Bronchial epithelial cell (primary cell): ENCODE measurements around the gene CD8B. TPM values are rescaled to one million over a fixed set of nuclear protein-coding genes. Genes with fewer than 3 reads are reported as not detected.

ENCODE experiments used
- DNase-seq: peaks from one replicate; pipeline ENCODE4 v3.0.0-alpha.2; 2010; ENCODE audit warnings: low read depth
- FAIRE-seq: peaks from 2 replicates; lab custom pipeline; 2011; peaks lifted over from hg19 to GRCh38; lab: Jason Lieb, UNC
- H3K27me3 ChIP-seq: 2 replicates; pipeline ENCODE4 v1.5.1; 2011; ENCODE audit warnings: low read length; ENCODE audit not compliant: control insufficient read depth, insufficient read depth
- H3K36me3 ChIP-seq: 2 replicates; pipeline ENCODE4 v1.5.1; 2011; ENCODE audit warnings: low read length; ENCODE audit not compliant: control insufficient read depth, insufficient read depth
- H3K4me3 ChIP-seq: 2 replicates; pipeline ENCODE4 v1.5.1; 2011; ENCODE audit warnings: mild to moderate bottlenecking, low read depth, low read length, control low read depth
- CTCF ChIP-seq: IDR thresholded peaks from 2 replicates; pipeline ENCODE4 v1.5.1; 2011; ENCODE audit warnings: mild to moderate bottlenecking, moderate library complexity, low read length, control low read depth, inconsistent platforms; ENCODE audit not compliant: insufficient read depth, severe bottlenecking
- total RNA-seq: library from RNA; depleted of rRNA; stranded (reverse); fragments of >200 nt; gene quantifications from 2 replicates; pipeline ENCODE4 v1.2.1, GENCODE V29; 2014

The CD8B gene
- total RNA-seq, 1 donor from 2014 or later = not detected

- no peak overlapping the region for H3K4me3 ChIP-seq
- peaks cover 35% of the 10 kb centered on the region for H3K27me3 ChIP-seq
- FAIRE-seq (no peak), DNase-seq (no peak)
- no peaks in the 10 kb centered on the region for H3K36me3 ChIP-seq
- no peak for TF ChIP-seq CTCF
Measured at GRCh38 chr2:86787736-86788135, 74.0 kb downstream of the CD8B start.

DNA sequence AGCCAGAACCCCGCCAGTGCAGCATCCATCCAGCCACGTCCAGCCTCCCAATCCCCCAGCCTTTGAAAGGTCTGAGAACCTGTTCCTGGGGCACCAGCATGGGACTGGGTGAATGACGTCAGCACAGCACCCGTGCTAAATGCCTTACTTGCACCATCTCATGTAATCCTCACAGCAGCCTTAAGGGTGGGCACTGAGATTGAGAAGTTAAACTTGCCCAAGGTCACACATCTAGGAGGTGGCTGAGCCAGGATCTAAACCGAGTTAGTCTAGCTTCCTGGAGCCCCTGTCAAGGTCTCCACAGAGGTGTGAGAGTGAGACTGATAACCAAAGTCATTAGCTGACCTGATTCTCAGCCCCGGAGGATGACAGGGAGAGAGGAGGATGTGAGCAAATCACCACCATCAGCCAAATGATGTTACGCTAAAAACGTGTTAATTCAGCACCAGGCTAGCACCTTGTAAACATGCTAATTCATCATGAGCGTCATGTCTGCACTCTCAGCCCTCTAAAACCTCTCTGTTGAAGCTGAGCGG is 75.6 kb downstream of the CD8B start:
- DNase-seq (no peak), FAIRE-seq (peak; percentile 87)
- Histone ChIP-seq H3K4me3 (no peak overlapping the region), H3K36me3 (no peaks in the 10 kb centered on the region), H3K27me3 (peaks cover 24% of the 10 kb centered on the region)
- no peak for TF ChIP-seq CTCF

DNA sequence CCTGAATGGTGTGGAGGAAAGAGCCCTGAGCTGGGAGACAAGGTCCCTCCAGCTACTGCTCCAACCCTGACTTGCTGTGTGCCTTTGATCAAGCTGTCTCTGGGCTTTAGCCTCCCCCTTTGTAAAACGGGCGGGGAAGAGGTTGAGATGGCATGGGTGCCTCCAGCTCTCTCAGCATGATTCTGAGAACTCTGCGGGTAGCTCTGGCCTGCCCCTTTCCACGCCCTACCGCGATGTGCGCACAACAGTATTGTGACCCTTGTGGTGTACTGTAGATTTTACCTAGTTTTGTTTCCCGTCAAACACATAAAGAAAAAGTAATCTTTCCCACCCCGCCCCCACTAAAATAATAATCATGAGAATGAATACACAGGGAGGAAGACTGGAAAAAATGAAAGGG is 76.2 kb downstream of the CD8B start:
- FAIRE-seq (no peak), DNase-seq (no peak)
- no peak overlapping the region for H3K4me3 ChIP-seq
- no peak for TF ChIP-seq CTCF
- H3K27me3 ChIP-seq = peaks cover 19% of the 10 kb centered on the region
- no peaks in the 10 kb centered on the region for H3K36me3 ChIP-seq

DNA sequence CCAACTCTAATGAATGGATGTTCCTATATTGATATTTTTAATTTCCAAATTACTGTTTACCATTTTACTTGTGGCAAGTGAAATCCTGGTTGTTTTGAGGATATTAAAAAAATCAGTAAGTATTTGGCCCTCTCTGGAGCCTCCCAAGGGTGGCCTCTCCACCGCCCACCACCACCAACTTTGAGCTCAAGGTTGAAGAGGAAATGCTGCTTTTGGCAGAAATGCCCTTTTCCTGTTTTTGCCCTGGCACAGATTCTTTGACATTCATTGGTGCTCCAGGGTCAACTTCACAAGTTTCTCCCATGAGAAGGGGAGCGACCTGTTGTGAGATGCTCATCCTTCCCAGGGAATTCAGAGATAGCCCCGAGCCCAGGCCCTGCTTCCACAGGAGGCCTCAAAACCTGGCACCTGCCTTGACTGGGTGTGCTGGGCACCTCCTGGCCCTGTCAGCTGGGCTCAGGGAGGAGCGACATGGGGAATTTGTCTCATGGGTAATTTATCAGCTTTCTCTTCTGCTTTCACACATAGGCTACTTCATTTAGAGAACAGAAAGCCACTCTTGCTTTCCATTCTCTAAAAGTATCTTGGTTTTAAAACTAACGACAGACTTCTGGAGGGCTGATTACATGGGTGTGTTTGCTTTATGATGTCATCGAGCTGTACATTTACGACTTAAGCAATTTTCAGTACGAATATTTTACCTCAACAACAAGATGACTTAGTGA is 77.9 kb downstream of the CD8B start:
- no peaks in the 10 kb centered on the region for H3K36me3 ChIP-seq
- H3K27me3 ChIP-seq = peaks cover 4% of the 10 kb centered on the region
- no peak for DNase-seq
- H3K4me3 ChIP-seq = no peak overlapping the region
- no peak for TF ChIP-seq CTCF
- no peak for FAIRE-seq

DNA sequence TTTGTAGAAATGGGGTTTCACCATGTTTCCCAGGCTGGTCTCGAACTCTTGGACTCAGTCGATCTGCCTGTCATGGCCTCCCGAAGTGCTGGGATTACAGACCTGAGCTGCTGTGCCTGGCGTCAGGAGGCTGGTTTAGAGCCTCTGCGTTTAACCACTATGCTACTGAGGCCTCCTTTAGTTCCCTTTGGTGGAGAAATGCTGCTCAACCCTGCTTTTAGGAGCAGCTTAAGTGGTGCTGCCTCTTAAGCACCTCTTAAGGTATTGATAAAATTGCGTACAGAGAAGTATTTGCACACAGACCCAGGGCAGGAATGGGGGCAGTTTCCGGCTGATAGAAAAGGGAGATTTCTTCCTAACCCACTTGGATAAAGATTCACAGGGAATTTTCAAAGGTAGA is 78.9 kb downstream of the CD8B start:
- no peak for TF ChIP-seq CTCF

DNA sequence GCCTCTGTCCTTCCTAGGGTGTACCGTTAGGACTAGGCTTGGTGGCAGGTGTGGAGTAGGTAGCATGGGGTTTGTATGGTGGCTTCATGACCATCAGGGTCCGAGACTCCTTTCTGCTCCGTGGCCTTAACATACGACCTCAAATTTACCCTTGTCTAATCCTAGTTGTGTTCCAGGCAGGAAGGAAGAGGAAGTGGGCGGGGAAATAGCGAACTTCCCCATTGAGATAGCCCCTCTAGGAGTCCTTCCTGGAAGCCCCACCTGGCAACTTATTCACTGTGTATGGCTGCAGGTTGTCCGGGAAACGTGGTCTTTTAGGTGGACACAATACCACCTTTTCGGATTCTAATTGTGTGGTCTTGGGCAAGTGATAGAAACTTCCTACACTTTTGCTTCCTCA is 80.3 kb downstream of the CD8B start:
- no peaks in the 10 kb centered on the region for H3K27me3 ChIP-seq
- TF ChIP-seq CTCF = no peak
- H3K4me3 ChIP-seq = no peak overlapping the region
- no peak for DNase-seq
- H3K36me3 ChIP-seq = no peaks in the 10 kb centered on the region
- FAIRE-seq = no peak

More for the DNA sequence above, 78.9 kb downstream of the CD8B start:
- H3K36me3 ChIP-seq = no peaks in the 10 kb centered on the region
- H3K27me3 ChIP-seq = no peaks in the 10 kb centered on the region
- H3K4me3 ChIP-seq = no peak overlapping the region
- FAIRE-seq (no peak), DNase-seq (no peak)
